Lower leg skin (tissue), 3 donors: ENCODE results near the gene ABLIM1.

Source experiments
- CTCF ChIP-seq, 3 donors: fragments of 450-650 bp; IDR thresholded peaks; one replicate each; pipeline ENCODE4 v1.5.1; 2016; ENCODE audit warnings: antibody characterized with exemption in 3 of 3, mild to moderate bottlenecking in 3 of 3, moderate library complexity in 2 of 3
- POLR2A ChIP-seq, 2 donors: fragments of 450-650 bp; IDR thresholded peaks; one replicate each; pipeline ENCODE4 v1.6.1; 2016 to 2017; ENCODE audit warnings: antibody characterized with exemption in 2 of 2, mild to moderate bottlenecking in 1 of 2, moderate library complexity in 1 of 2

- TF ChIP-seq POLR2A (IDR thresholded peaks at IDR 0.05) (no peak), CTCF (IDR thresholded peaks at IDR 0.05) (no peak)
Measured at GRCh38 chr10:114596793-114597192, 61.3 kb downstream of the ABLIM1 start.
